Type B pancreatic cell (in vitro differentiated cells): ENCODE data around the gene MTPN. TPM values are rescaled to one million over a fixed set of nuclear protein-coding genes. Genes with fewer than 3 reads are reported as not detected.

ENCODE experiments used
- DNase-seq: peaks from one replicate; pipeline ENCODE4 v3.0.0; 2021; ENCODE audit warnings: mixed read lengths; ENCODE audit not compliant: unreplicated experiment; ENCODE audit errors: extremely low spot score
- H3K27ac Mint-ChIP-seq: 2 replicates; pipeline ENCODE4 v1.8.0; 2021; ENCODE audit warnings: mild to moderate bottlenecking, mixed read lengths
- H3K27me3 Mint-ChIP-seq: 2 replicates; pipeline ENCODE4 v1.8.0; 2021; ENCODE audit warnings: mixed read lengths
- H3K36me3 Mint-ChIP-seq: 2 replicates; pipeline ENCODE4 v1.8.0; 2021; ENCODE audit warnings: mixed read lengths
- H3K4me1 Mint-ChIP-seq: one replicate; pipeline ENCODE4 v1.8.0; 2021; ENCODE audit warnings: mixed read lengths; ENCODE audit not compliant: unreplicated experiment
- H3K4me3 Mint-ChIP-seq: 2 replicates; pipeline ENCODE4 v1.8.0; 2021; ENCODE audit warnings: mild to moderate bottlenecking, mixed read lengths
- H3K9me3 Mint-ChIP-seq: 2 replicates; pipeline ENCODE4 v1.8.0; 2021; ENCODE audit warnings: mixed read lengths
- total RNA-seq: library from RNA; stranded (reverse); gene quantifications from 2 replicates; pipeline ENCODE4 v1.2.1, GENCODE V29; 2021; ENCODE audit warnings: low replicate concordance
- TF ChIP-seq, protein P1 (sequence below): fragments of 200-600 bp; sonication (generic); conservative IDR thresholded peaks from 2 replicates; pipeline ENCODE4 v1.5.0; 2021; ENCODE audit warnings: antibody characterized with exemption, mild to moderate bottlenecking

The MTPN gene
- total RNA-seq, 1 donor from 2014 or later = 104 TPM

DNA sequence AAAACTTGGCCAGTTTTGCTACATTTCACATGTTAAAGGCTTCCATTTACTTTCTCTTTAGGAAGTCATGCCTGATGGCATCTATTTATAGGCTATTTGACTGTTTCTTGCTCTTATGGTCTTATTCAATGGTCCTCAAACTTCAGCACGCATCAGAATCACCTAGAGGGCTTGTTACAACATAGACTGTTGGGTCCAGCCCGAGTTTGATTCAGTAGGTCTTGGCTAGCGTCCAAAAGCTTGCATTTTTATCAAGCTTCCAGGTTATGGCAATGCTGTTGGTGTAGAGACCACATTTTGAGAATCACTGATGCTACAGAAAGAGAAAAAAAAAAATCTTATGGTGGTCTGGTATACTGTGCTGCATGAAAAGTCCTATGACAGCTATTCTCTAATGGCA is 51.9 kb downstream of the MTPN start:
- H3K27me3 Mint-ChIP-seq = no peaks in the 10 kb centered on the region
- no peak overlapping the region for H3K27ac Mint-ChIP-seq
- H3K4me3 Mint-ChIP-seq = no peak overlapping the region
- TF ChIP-seq, protein P1, sequence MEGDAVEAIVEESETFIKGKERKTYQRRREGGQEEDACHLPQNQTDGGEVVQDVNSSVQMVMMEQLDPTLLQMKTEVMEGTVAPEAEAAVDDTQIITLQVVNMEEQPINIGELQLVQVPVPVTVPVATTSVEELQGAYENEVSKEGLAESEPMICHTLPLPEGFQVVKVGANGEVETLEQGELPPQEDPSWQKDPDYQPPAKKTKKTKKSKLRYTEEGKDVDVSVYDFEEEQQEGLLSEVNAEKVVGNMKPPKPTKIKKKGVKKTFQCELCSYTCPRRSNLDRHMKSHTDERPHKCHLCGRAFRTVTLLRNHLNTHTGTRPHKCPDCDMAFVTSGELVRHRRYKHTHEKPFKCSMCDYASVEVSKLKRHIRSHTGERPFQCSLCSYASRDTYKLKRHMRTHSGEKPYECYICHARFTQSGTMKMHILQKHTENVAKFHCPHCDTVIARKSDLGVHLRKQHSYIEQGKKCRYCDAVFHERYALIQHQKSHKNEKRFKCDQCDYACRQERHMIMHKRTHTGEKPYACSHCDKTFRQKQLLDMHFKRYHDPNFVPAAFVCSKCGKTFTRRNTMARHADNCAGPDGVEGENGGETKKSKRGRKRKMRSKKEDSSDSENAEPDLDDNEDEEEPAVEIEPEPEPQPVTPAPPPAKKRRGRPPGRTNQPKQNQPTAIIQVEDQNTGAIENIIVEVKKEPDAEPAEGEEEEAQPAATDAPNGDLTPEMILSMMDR = no peak
- no peak for DNase-seq
- peaks cover 25% of the 10 kb centered on the region for H3K36me3 Mint-ChIP-seq
- peaks cover 4% of the 10 kb centered on the region for H3K9me3 Mint-ChIP-seq
- H3K4me1 Mint-ChIP-seq = peaks cover 15% of the 10 kb centered on the region

DNA sequence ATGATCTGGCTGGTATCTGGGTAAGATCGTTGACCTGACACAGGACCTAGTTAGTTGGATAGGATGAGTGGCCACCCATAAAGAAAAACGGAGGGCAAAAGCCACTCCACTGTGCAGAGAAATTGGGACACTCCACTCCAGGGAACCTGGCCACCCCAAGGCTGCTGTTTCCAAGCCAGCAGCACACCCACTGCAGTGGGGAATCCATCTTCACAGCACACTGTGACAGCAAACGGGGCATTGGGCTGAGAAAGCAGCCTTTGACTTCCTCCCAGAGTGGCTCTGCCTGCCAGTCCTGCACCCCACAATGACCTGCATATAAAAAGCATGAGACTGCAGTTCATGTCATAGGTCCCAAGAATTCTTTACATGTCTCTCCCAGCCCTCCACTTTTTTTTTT is 52.9 kb downstream of the MTPN start:
- Mint-ChIP-seq H3K27ac (peak overlapping the region; percentile 57), H3K36me3 (peaks cover 20% of the 10 kb centered on the region), H3K4me1 (peaks cover 7% of the 10 kb centered on the region), H3K4me3 (no peak overlapping the region), H3K9me3 (peaks cover 4% of the 10 kb centered on the region), H3K27me3 (no peaks in the 10 kb centered on the region)
- TF ChIP-seq, protein P1 = no peak
- no peak for DNase-seq

DNA sequence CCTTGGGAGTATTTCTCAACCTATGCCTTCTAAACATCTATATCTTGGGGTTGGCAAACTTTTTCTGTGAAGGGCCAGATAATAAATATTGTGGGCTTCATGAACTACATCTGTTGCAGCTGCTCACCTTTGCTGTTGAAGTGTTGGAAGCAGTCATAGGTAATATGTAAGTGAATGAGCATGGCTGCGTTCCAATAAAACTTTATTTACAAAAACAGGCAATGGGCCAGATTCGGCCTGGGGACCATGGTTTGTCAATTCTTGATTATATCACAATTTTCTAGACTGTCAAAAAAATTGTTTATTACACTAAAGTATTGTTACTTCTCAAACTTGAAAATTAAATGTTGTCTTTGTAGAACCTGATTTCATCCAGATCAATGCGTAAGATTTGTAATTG is 54.9 kb downstream of the MTPN start:
- Mint-ChIP-seq H3K27me3 (no peaks in the 10 kb centered on the region), H3K27ac (no peak overlapping the region), H3K4me3 (no peak overlapping the region), H3K36me3 (peaks cover 15% of the 10 kb centered on the region), H3K4me1 (peaks cover 7% of the 10 kb centered on the region), H3K9me3 (peaks cover 4% of the 10 kb centered on the region)
- TF ChIP-seq, protein P1 = no peak
- DNase-seq = no peak

DNA sequence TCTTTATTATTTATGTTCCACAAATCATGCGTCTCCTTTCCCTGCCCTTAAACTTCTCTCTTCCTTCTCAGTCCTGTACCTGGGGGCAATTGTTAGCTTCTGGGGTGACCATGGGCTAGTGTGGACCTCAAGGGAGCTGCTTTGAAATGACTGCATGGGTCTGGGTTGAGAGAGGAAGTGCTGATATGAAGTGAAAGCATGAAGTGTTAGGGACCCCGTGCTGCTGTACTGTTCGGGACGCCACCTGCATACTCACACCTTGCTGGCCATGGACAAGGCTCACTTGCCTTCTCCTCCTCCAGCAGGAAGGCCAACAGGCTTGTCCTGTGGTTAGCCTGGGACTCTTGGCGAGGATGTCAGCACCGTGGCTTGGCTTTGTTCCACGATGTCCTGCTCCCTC is 56.7 kb downstream of the MTPN start:
- no peak for DNase-seq
- Mint-ChIP-seq H3K9me3 (peaks cover 4% of the 10 kb centered on the region), H3K27ac (no peak overlapping the region), H3K4me1 (peaks cover 7% of the 10 kb centered on the region), H3K4me3 (no peak overlapping the region), H3K27me3 (no peaks in the 10 kb centered on the region), H3K36me3 (peaks cover 9% of the 10 kb centered on the region)
- TF ChIP-seq, protein P1 = no peak

- Mint-ChIP-seq H3K9me3 (peaks cover 4% of the 10 kb centered on the region), H3K27me3 (no peaks in the 10 kb centered on the region), H3K36me3 (peaks cover 9% of the 10 kb centered on the region), H3K4me1 (peaks cover 7% of the 10 kb centered on the region), H3K27ac (no peak overlapping the region), H3K4me3 (no peak overlapping the region)
- no peak for DNase-seq
- TF ChIP-seq, protein P1 = no peak
Measured at GRCh38 chr7:135919071-135919841, 57.9 kb downstream of the MTPN start.
